Fibroblast of the aortic adventitia (primary cell): ENCODE data around the gene GPLD1. TPM values are rescaled to one million over a fixed set of nuclear protein-coding genes. Genes with fewer than 3 reads are reported as not detected.

Experiments used
- DNase-seq: peaks from one replicate; pipeline ENCODE4 v3.0.0-alpha.2; 2010; ENCODE audit warnings: low read depth
- H3K4me3 ChIP-seq: 2 replicates; pipeline ENCODE4 v1.5.1; 2011; ENCODE audit warnings: low read depth, mild to moderate bottlenecking, control low read depth, low read length, moderate library complexity
- CTCF ChIP-seq: IDR thresholded peaks from 2 replicates; pipeline ENCODE4 v1.5.1; 2011; ENCODE audit warnings: mild to moderate bottlenecking, low read length, control low read depth, inconsistent platforms; ENCODE audit not compliant: insufficient read depth
- total RNA-seq: library from RNA; depleted of rRNA; stranded (reverse); fragments of >200 nt; gene quantifications from 2 replicates; pipeline ENCODE4 v1.2.3, GENCODE V29; 2012; ENCODE audit warnings: low replicate concordance

GPLD1 gene
- total RNA-seq, 1 donor: 0.27 TPM

GRCh38 chr6:24382220-24382540, 107.2 kb downstream of the GPLD1 start:
- H3K4me3 ChIP-seq: no peak overlapping the region
- TF ChIP-seq CTCF: no peak
- no peak for DNase-seq

- no peak for DNase-seq
Observed at GRCh38 chr6:24381476-24382219, 107.7 kb downstream of the GPLD1 start.

GRCh38 chr6:24378473-24379097, 110.8 kb downstream of the GPLD1 start:
- no peak for TF ChIP-seq CTCF
- no peak overlapping the region for H3K4me3 ChIP-seq
- DNase-seq: no peak

More at GRCh38 chr6:24381476-24382219, 107.7 kb downstream of the GPLD1 start:
- no peak for TF ChIP-seq CTCF
- no peak overlapping the region for H3K4me3 ChIP-seq

Other genes starting within 250 kb of the GPLD1 start
- not detected in 2 replicates for gene DCDC2, start 131.5 kb downstream of the GPLD1 start, total RNA-seq
- gene MRS2, start 86.6 kb downstream of the GPLD1 start, total RNA-seq: 18.3 and 31.6 TPM in 2 replicates
- 0.54 and 1.6 TPM in 2 replicates for gene ALDH5A1, start 5.4 kb upstream of the GPLD1 start, total RNA-seq
- gene KIAA0319, start 156.6 kb upstream of the GPLD1 start, total RNA-seq: 0.09 TPM in 1 of 2 replicates, not detected in the other
- gene TDP2, start 177.3 kb upstream of the GPLD1 start, total RNA-seq: 29.5 and 44.4 TPM in 2 replicates
- 10.8 and 12.2 TPM in 2 replicates for gene ACOT13, start 177.5 kb upstream of the GPLD1 start, total RNA-seq
- gene C6orf62, start 229.6 kb upstream of the GPLD1 start, total RNA-seq: 121 and 246 TPM in 2 replicates